ENCODE data around the gene RRAS2. TPM values are rescaled to one million over a fixed set of nuclear protein-coding genes. Genes with fewer than 3 reads are reported as not detected.

The RRAS2 gene
- polyA plus RNA-seq, 3 donors = 0.19 to 0.31 TPM; not detected in 1

DNA sequence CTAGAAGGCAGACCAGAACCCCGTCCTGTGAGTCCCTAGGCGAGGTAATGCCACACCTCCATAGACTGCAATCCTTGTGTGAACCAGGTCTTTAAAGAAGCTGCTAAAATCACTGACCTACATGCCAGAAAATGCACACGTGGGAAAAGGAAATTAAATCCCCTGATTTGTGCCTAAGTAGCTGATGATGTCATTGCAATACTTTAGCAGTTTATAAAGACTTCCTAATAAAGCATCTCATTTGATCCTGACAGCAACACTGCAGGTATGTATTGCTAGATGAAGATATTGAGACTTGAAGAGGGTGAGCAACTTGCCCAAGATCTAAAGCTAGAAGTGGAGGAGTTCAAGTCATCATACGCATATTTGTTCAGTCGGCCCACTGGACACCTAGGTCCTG lies 107.2 kb downstream of the RRAS2 start:
- H3K27me3 Mint-ChIP-seq (ENCODE audit: low read depth in 3 of 3) = peaks cover 13 to 26% (median 18%) of the 10 kb centered on the region in 3 donors
- H2AFZ ChIP-seq (ENCODE audit: insufficient read depth, low read depth, low read length, poor library complexity, severe bottlenecking) = no peak overlapping the region
- no peak for DNase-seq
- H4K20me1 ChIP-seq (ENCODE audit: insufficient read depth, low read length) = no peaks in the 10 kb centered on the region
- no peaks in the 10 kb centered on the region for H3K36me3 Mint-ChIP-seq
- no peaks in the 10 kb centered on the region for H3K79me2 ChIP-seq (ENCODE audit: insufficient read depth, low read length)
- no peaks in the 10 kb centered on the region for H3K4me1 Mint-ChIP-seq
- H3K4me2 ChIP-seq (replicated peaks; ENCODE audit: extremely low read depth, low read length, poor library complexity, severe bottlenecking) = no peak overlapping the region
- no peak overlapping the region for H3K27ac Mint-ChIP-seq
- 96% methylated on average over 4 of the region's 5 CpGs for WGBS (ENCODE audit: insufficient coverage)
- no peak overlapping the region for H3K9ac ChIP-seq (ENCODE audit: insufficient read depth, low read length, poor library complexity, severe bottlenecking)
- H3K27me3 ChIP-seq (ENCODE audit: control insufficient read depth in 2 of 2, insufficient read depth in 2 of 2, low read length in 2 of 2) = peaks cover 2 to 15% of the 10 kb centered on the region in 2 donors
- H3K4me3 ChIP-seq (replicated peaks in 1 of 3; ENCODE audit: low read depth in 2 of 3, low read length in 3 of 3) = no peak overlapping the region
- H3K9me3 ChIP-seq (replicated peaks in 1 of 2; ENCODE audit: control insufficient read depth in 1 of 2, insufficient read depth in 1 of 2, low read length in 2 of 2) = no peaks in the 10 kb centered on the region
- H3K36me3 ChIP-seq (replicated peaks in 1 of 2; ENCODE audit: control insufficient read depth in 1 of 2, insufficient read depth in 2 of 2, low read length in 2 of 2) = no peaks in the 10 kb centered on the region
- H3K4me1 ChIP-seq (ENCODE audit: control insufficient read depth in 1 of 2, insufficient read depth in 2 of 2, low read length in 2 of 2) = no peaks in the 10 kb centered on the region
- TF ChIP-seq, protein P1, sequence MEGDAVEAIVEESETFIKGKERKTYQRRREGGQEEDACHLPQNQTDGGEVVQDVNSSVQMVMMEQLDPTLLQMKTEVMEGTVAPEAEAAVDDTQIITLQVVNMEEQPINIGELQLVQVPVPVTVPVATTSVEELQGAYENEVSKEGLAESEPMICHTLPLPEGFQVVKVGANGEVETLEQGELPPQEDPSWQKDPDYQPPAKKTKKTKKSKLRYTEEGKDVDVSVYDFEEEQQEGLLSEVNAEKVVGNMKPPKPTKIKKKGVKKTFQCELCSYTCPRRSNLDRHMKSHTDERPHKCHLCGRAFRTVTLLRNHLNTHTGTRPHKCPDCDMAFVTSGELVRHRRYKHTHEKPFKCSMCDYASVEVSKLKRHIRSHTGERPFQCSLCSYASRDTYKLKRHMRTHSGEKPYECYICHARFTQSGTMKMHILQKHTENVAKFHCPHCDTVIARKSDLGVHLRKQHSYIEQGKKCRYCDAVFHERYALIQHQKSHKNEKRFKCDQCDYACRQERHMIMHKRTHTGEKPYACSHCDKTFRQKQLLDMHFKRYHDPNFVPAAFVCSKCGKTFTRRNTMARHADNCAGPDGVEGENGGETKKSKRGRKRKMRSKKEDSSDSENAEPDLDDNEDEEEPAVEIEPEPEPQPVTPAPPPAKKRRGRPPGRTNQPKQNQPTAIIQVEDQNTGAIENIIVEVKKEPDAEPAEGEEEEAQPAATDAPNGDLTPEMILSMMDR (IDR thresholded peaks at IDR 0.05) = no peak
- peaks cover 0 to 4% (median 0%) of the 10 kb centered on the region in 7 donors for H3K9me3 Mint-ChIP-seq
- H3K27ac ChIP-seq (ENCODE audit: low read depth in 1 of 2, low read length in 2 of 2) = no peak overlapping the region
- intact Hi-C loops (cut with micrococcal nuclease) = loop anchor here in 1 of 2 donors (10.0 kb wide), 1 partner anchor 477 kb away; no protein-coding TSS in a partner anchor
- H3K4me3 Mint-ChIP-seq = no peak overlapping the region

DNA sequence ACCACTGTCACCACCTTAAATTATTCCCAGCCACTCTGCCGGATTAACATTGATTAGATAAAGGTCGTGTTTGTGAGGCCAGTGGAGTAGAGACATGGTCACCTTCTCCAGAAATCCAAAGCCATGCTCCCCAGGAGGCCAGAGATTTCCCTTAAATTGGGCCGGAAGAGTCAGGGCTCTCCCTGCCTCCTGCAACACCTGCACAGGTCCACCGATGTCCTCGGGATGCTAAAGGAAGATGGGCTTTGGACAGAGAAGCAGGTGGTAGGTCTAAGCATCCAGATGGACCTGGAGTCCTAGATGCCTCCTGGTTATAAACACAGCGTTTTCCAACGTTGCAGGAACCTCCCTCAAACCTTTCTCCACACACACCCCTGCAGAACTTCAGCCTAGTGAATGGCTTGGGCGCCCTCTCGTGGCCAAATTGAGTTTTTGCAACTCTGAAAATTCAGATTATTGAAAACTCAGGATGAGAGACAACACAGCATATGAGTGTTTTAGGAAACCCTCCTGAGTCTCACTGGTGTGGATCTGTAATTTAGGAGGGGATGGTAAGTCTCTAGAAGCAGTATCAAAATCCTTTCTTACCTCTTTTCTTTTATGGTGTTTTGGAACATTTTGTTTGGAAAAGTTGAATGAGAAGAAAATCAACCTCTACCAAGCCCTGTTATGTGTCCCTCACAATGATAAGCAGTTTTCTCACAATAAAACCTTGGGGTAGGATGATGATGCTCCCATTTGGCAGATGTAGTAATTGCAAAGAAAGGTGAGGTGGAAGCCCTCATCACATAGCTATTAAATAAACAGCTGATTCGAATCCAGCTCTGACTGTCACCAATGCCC lies 109.6 kb downstream of the RRAS2 start:
- Mint-ChIP-seq H3K9me3 (peaks cover 0 to 4% (median 0%) of the 10 kb centered on the region in 7 donors), H3K4me1 (no peaks in the 10 kb centered on the region), H3K36me3 (no peaks in the 10 kb centered on the region), H3K4me3 (peak overlapping the region in 1 of 2 donors; percentile 24), H3K27ac (no peak overlapping the region), H3K27me3 (ENCODE audit: low read depth in 3 of 3) (peaks cover 13 to 22% (median 18%) of the 10 kb centered on the region in 3 donors)
- intact Hi-C loops (cut with micrococcal nuclease) = loop anchor here in 1 of 2 donors (2.0 kb wide), 1 partner anchor 293 kb away; no protein-coding TSS in a partner anchor
- H3K9ac ChIP-seq (ENCODE audit: insufficient read depth, low read length, poor library complexity, severe bottlenecking) = no peak overlapping the region
- H3K27me3 ChIP-seq (ENCODE audit: control insufficient read depth in 2 of 2, insufficient read depth in 2 of 2, low read length in 2 of 2) = peaks cover 2 to 15% of the 10 kb centered on the region in 2 donors
- H3K4me1 ChIP-seq (ENCODE audit: control insufficient read depth in 1 of 2, insufficient read depth in 2 of 2, low read length in 2 of 2) = no peaks in the 10 kb centered on the region
- H2AFZ ChIP-seq (ENCODE audit: insufficient read depth, low read depth, low read length, poor library complexity, severe bottlenecking) = no peak overlapping the region
- H3K9me3 ChIP-seq (replicated peaks in 1 of 2; ENCODE audit: control insufficient read depth in 1 of 2, insufficient read depth in 1 of 2, low read length in 2 of 2) = no peaks in the 10 kb centered on the region
- no peak overlapping the region for H3K4me2 ChIP-seq (replicated peaks; ENCODE audit: extremely low read depth, low read length, poor library complexity, severe bottlenecking)
- no CpG with 5 or more reads among the region's 10 CpGs for WGBS (ENCODE audit: insufficient coverage)
- H4K20me1 ChIP-seq (ENCODE audit: insufficient read depth, low read length) = no peaks in the 10 kb centered on the region
- H3K79me2 ChIP-seq (ENCODE audit: insufficient read depth, low read length) = no peaks in the 10 kb centered on the region
- H3K4me3 ChIP-seq (replicated peaks in 1 of 3; ENCODE audit: low read depth in 2 of 3, low read length in 3 of 3) = no peak overlapping the region
- no peak overlapping the region for H3K27ac ChIP-seq (ENCODE audit: low read depth in 1 of 2, low read length in 2 of 2)
- DNase-seq = peak; percentile 15 to 46 (median 45)
- H3K36me3 ChIP-seq (replicated peaks in 1 of 2; ENCODE audit: control insufficient read depth in 1 of 2, insufficient read depth in 2 of 2, low read length in 2 of 2) = no peaks in the 10 kb centered on the region
- TF ChIP-seq, protein P1 (IDR thresholded peaks at IDR 0.05) = peak; percentile 89

All from CD14-positive monocyte (primary cell).